ENCODE results near the gene TMEM254. TPM values are rescaled to one million over a fixed set of nuclear protein-coding genes. Genes with fewer than 3 reads are reported as not detected.

TMEM254 gene
- total and polyA plus RNA-seq, 2 of the 4 experiments (the other 2 are of a cell fraction), result 4.7 to 10.7 TPM

DNA sequence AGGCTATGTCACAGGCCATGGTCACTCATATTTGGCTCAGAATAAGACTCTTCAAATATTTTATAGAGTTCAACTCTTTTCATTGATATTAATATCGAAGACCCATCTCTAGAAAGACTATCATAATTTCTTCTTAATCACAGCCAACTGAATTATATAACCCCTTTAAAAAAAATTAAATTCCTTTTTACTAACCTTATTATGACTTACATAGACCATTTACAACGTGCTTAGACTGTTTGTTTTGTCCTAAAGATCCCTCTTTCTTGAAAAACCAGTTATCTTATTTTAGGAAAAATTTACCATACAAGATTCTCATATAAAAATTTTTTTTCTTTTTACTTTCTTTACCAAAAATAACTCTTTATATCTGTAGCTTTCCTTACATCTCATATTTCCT is 10.2 kb upstream of the TMEM254 start:
- BruUV-seq (replicated peaks), result no TSS peak
- ATAC-seq (ENCODE audit: low read depth) (no peak), DNase-seq (no peak)
- Histone ChIP-seq H3K18ac (ENCODE audit: low read depth, low read length) (no peak overlapping the region), H3K27me3 (ENCODE audit: control insufficient read depth, insufficient read depth, low read length) (no peaks in the 10 kb centered on the region), H2BK15ac (ENCODE audit: low read depth, low read length) (no peak overlapping the region), H3K56ac (ENCODE audit: extremely low read depth, insufficient read depth, low read length) (no peak overlapping the region), H3K9ac (ENCODE audit: low read depth, low read length) (no peak overlapping the region), H3K4me3 (ENCODE audit: insufficient read depth, low read depth, low read length) (no peak overlapping the region), H3K27ac (ENCODE audit: insufficient read depth, low read length) (no peak overlapping the region), H4K20me1 (ENCODE audit: insufficient read depth, low read length) (no peaks in the 10 kb centered on the region), H2BK20ac (ENCODE audit: low read depth, low read length) (no peak overlapping the region), H3K14ac (replicated peaks; ENCODE audit: low read depth, low read length) (no peak overlapping the region), H2BK120ac (ENCODE audit: low read depth, low read length) (no peak overlapping the region), H4K5ac (ENCODE audit: low read depth, low read length) (no peak overlapping the region), H3K36me3 (ENCODE audit: control insufficient read depth, insufficient read depth, low read length) (no peaks in the 10 kb centered on the region), H3K9me3 (ENCODE audit: control insufficient read depth, insufficient read depth, low read length) (no peaks in the 10 kb centered on the region), H4K91ac (ENCODE audit: insufficient read depth, low read depth, low read length) (no peak overlapping the region), H3K9me1 (ENCODE audit: insufficient read depth, low read length) (no peaks in the 10 kb centered on the region), H2AFZ (replicated peaks; ENCODE audit: low read length, poor library complexity) (no peak overlapping the region), H3K79me1 (ENCODE audit: low read depth in 1 of 2, low read length in 2 of 2) (no peaks in the 10 kb centered on the region), H3K4me2 (ENCODE audit: low read depth, low read length) (no peak overlapping the region), H3K23ac (ENCODE audit: low read depth, low read length) (no peak overlapping the region), H3K4me1 (ENCODE audit: control insufficient read depth, insufficient read depth, low read length) (no peaks in the 10 kb centered on the region), H3K4ac (ENCODE audit: low read depth, low read length) (no peak overlapping the region), H2AK5ac (ENCODE audit: low read depth, low read length) (no peak overlapping the region), H4K8ac (ENCODE audit: low read depth in 2 of 2, low read length in 2 of 2) (no peak overlapping the region), H2BK5ac (ENCODE audit: low read depth, low read length, poor library complexity, severe bottlenecking) (no peak overlapping the region), H2AK9ac (replicated peaks; ENCODE audit: low read depth, low read length, poor library complexity) (no peak overlapping the region)
- 100% methylated on average over 1 of the region's 2 CpGs; no CpG with 5 or more reads in 1 of the 2 experiments for WGBS, 2 experiments (ENCODE audit: extremely low coverage in 2 of 2, insufficient read length in 1 of 2)
- ChIA-PET CTCF (no interaction called here), POLR2A (ENCODE audit: unreplicated experiment) (no interaction called here)
- dilution Hi-C loops (cut with HindIII; ENCODE audit: low sequenced_read_pairs, unreplicated experiment) (no loop called here), in situ Hi-C loops (cut with MboI; ENCODE audit: low sequenced_read_pairs) (no loop called here), intact Hi-C loops (cut with micrococcal nuclease) (no loop called here)
- TF ChIP-seq RFX5 (IDR thresholded peaks at IDR 0.05; ENCODE audit: low read depth, low read length), result no peak
